Stimulated activated CD4-positive, alpha-beta T cell treated with anti-CD3 and anti-CD28 coated beads, Interleukin-4, amount 100 ng/mL, for 24 hours (primary cell): ENCODE data around the gene CD7.

Source experiments
- DNase-seq: peaks from one replicate; pipeline ENCODE4 v3.0.0-alpha.2; 2020

The CD7 gene

DNA sequence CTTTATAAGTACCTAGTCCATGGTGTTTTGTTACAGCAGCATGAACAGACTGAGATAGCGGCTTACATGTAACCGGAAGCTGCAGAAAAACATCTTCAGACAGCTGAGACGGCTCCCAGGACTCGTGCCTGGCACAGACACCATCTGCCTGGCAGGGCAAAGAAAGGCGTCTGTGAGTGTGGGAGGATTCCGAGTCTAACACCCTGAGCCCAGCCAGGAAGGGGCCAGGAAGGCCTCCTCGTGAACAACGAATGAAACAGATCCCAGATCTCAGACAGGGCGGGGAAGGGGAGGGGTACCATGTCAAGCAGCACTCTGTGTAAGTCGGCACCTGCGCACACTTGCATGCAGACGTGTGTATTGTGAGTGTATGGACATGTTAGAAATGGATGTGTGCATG lies 39.6 kb downstream of the CD7 start:
- DNase-seq: no peak

- no peak for DNase-seq
These were observed 40.5 kb downstream of the CD7 start for GRCh38 chr17:82276938-82277337.

DNA sequence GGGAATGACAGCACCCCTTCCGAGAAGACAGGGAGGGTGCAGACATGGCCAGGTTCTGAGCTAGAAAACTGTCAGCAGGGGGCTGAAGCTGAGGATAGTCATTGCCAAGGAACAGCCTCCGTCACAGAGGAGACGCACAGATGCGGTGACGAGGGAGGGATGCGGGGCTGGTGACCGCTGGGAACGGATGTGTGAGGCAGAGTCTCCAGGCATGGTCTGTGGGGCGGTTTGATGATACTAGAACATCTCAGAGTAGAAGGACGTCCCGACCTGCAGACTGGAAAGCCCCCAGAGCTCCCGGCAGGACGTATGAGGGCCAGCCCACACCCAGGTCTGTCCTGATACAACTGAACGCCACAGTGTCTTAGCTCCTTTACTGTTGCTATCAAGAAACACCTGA lies 42.1 kb downstream of the CD7 start:
- no peak for DNase-seq

DNA sequence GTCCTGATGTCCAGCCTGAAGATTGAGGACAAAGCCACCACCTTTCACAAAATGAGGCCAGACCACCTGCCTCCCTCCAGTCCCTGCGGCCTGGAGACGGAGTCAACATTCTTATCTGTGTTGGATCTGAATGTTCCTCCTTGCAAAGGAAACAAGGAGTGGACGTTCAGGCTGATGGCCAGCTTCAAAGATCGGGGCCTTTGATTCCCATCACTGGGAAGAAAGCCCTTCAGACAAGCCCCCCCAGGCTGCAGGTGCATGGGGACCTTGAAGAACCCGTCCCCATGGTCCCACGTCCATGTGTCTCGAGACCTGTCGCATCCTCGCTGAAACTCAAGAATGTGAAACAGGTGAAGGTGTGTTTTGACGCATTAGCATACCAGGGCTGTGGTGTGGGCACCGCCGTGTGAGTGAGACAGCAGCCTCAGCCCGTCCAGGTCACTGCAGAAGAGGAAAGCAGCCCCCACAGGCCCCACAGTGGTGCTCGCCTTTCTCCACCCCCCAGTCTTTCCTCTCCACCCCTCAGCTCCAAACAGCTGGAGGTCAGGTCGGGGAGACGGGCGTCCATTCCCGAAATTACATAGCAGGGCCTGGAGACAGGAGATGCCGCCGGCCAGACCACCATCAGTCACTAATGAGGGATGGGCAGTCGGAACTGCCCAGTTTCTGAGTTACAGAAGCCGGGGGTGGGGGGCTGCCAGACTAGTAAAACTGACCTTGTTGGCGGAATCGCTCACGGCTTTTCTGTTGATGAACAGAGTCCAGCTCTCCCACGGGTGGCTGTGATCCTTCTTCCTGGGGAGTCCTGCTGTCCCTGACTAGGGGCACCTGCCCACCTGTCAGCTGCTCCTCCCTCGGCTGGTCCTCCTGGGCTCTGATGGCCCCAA lies 43.0 kb downstream of the CD7 start:
- DNase-seq: no peak

GRCh38 chr17:82273327-82274133 lies 43.9 kb downstream of the CD7 start, which contains the start of gene CSNK1D:
CSNK1D (minus strand) TSS chr17:82273700; CDS start chr17:82273381, 319 bp downstream.
- peak; percentile 91 for DNase-seq

DNA sequence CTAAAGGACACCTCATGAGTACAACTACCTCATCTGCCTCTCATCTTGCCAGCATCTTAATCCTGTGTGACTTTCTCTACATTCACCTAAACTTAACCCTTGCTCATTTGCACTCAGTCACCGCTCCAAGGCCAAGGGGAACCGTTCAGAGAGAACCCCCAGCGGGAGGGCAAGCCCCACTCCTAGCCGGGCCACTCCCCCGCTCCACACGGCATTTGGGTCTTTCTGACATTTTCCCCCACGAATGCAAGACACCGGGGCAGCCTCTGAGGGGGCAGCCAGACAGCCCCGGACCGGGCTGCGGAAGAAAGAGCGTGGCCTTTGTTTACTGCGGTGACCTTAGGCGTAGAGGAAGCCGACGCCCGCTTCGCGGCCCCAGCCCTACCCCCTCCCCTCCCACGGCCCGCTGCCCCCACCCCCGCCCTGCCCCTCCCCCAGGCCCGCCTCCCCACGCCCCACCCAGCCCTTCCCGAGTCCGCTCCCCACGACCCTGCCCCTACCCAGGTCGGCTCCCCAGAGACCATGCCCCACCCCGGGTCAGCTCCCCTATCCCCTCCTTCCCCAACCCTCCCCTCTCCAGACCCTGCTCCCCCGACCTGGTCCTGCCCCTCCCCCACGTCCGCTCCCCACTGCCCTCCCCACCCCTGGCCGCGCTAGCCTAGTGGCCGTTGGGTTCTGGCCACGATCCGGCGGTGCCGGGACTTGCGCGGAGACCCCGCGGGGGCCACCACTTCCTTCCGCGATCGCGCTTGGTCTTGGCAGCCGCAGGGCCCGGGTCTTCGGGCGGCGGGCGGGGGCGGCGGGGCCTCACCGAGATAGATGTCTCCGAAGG lies 44.7 kb downstream of the CD7 start:
- DNase-seq: peak; percentile 27

GRCh38 chr17:82271401-82271800 lies 46.0 kb downstream of the CD7 start:
- DNase-seq: no peak

DNA sequence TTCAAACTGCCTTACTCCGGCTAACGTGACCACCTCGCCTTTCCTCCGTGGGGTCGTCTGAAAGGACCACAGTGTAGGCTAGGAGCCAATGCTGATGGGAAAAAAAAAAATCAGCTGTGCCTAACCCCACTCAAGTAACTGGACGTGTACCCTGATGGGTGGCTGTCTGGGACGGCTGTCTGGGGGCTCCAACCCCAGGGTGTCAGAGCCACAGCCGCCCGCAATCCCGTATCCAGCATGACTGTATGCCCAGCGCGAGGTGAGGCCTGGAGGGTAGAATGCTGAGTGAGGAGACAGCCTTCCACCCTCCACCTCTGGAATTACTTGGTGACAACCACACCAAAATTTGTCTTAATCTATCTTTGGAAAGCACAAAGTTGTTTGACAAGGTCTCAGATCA lies 46.8 kb downstream of the CD7 start:
- DNase-seq: no peak

- DNase-seq: no peak
These were observed 47.4 kb downstream of the CD7 start for GRCh38 chr17:82269882-82270500.

GRCh38 chr17:82269138-82269881 lies 48.1 kb downstream of the CD7 start:
- no peak for DNase-seq

DNA sequence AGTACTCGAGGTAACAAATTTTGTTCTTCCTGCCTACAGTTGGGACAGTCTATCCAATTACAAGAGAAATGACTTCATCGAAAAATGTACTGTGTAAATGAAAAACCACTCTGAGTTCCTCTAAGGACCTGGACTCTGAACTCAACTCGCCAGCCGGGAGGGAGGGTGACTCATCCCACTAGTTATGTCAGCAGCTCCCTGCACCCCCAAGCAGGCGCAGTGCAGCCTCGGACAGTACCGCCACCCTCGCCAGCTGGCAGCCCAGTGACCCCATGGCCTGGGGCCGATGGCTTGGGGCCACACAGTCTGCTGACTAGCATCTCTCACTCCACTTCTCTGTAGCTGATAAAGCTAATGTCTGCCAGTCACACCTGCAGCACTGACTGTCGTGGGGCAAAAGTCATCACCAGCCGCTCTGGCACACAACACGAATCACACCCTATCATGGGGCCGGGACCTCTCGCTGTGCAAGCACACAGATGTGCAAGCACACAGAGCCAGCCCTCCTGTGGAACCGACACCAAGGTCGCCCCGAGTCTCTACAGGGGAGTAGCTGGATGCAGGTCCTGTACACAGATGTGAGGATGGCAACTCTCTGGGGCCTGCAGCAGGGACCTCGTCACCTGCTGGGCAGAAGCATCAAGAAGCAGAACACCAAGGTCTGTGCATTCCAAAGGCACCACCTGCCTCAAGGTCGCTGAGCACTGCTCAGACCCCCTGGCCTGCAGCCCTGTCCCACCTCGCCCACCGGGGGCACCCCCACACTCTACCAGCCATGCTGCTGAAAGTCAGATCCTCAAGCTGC lies 49.6 kb downstream of the CD7 start:
- peak; percentile 42 for DNase-seq

- no peak for DNase-seq
These were observed 51.3 kb downstream of the CD7 start for GRCh38 chr17:82266142-82266541.
